ENCODE measurements around the gene DDAH1. TPM values are rescaled to one million over a fixed set of nuclear protein-coding genes. Genes with fewer than 3 reads are reported as not detected.

Gene DDAH1
- total and polyA plus RNA-seq, 2 of the 8 experiments (the other 6 are each of a cell fraction or from before 2014, with no cell fraction given), result 22.8 to 54.5 TPM

DNA sequence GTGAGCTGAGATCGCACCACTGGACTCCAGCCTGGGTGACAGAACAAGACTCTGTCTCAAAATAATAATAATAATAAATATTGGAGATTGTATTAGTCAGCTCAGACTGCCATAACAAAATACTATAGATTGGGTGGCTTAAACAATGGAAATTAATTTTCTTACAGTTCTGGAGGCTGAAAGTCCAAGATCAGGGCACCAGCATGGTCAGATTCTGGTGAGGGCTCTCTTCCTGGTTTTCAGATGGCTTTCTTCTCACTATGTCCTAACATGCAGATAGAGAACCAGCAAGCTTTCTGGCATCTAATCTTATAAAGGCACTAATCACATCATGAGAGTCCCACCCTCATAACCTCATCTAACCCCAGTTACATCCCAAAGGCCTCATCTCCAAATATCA is 23.2 kb upstream of the DDAH1 start:
- Histone ChIP-seq H3K9ac (replicated peaks in 1 of 4; ENCODE audit: extremely low read depth in 1 of 4, low read depth in 3 of 4, low read length in 3 of 4) (no peak overlapping the region), H3K4ac (replicated peaks; ENCODE audit: insufficient read length, low read depth, low read length) (no peak overlapping the region), H3K4me2 (ENCODE audit: insufficient read depth in 1 of 2, low read depth in 2 of 2, low read length in 2 of 2) (no peak overlapping the region), H3K4me3 (ENCODE audit: extremely low read depth in 1 of 4, insufficient read depth in 2 of 4, low read depth in 3 of 4, low read length in 4 of 4) (no peak overlapping the region), H2AK5ac (ENCODE audit: low read depth, low read length) (no peak overlapping the region), H4K91ac (replicated peaks; ENCODE audit: insufficient read length, low read length) (no peak overlapping the region), H4K20me1 (replicated peaks in 1 of 2; ENCODE audit: control insufficient read depth in 1 of 2, insufficient read depth in 2 of 2, low read length in 2 of 2) (no peaks in the 10 kb centered on the region), H3K23me2 (ENCODE audit: low read depth, low read length) (no peaks in the 10 kb centered on the region), H3K9me3 (ENCODE audit: insufficient read depth in 2 of 2, low read depth in 1 of 2, low read length in 1 of 2) (no peaks in the 10 kb centered on the region), H3K4me1 (replicated peaks in 1 of 4; ENCODE audit: control insufficient read depth in 3 of 4, insufficient read depth in 4 of 4, low read length in 3 of 4) (no peaks in the 10 kb centered on the region), H2BK12ac (ENCODE audit: low read depth, low read length) (no peak overlapping the region), H3K23ac (ENCODE audit: insufficient read length) (no peak overlapping the region), H3K18ac (ENCODE audit: extremely low read depth, low read length) (no peak overlapping the region), H2AFZ (ENCODE audit: low read length) (no peak overlapping the region), H2BK15ac (ENCODE audit: low read length) (no peak overlapping the region), H2BK5ac (ENCODE audit: low read depth, low read length) (no peak overlapping the region), H2BK120ac (replicated peaks; ENCODE audit: low read depth, low read length) (no peak overlapping the region), H3K14ac (ENCODE audit: insufficient read length) (no peak overlapping the region), H4K8ac (ENCODE audit: extremely low read depth, insufficient read depth, low read length) (no peak overlapping the region), H3K56ac (replicated peaks; ENCODE audit: insufficient read length, low read depth, low read length) (no peak overlapping the region), H3K79me1 (ENCODE audit: low read depth, low read length) (no peaks in the 10 kb centered on the region), H4K5ac (ENCODE audit: insufficient read length, low read depth, low read length) (no peak overlapping the region), H3K79me2 (ENCODE audit: control insufficient read depth in 1 of 2, insufficient read depth in 2 of 2, low read length in 2 of 2) (no peaks in the 10 kb centered on the region), H3K27me3 (replicated peaks in 1 of 4; ENCODE audit: control insufficient read depth in 3 of 4, extremely low read depth in 1 of 4, insufficient read depth in 3 of 4, low read length in 3 of 4) (no peaks in the 10 kb centered on the region), H3K36me3 (ENCODE audit: control insufficient read depth in 2 of 4, insufficient read depth in 4 of 4, low read length in 3 of 4) (no peaks in the 10 kb centered on the region), H3K27ac (ENCODE audit: low read depth, low read length) (no peak overlapping the region), H2BK20ac (ENCODE audit: low read length) (no peak overlapping the region)
- TF ChIP-seq ZNF274 (IDR thresholded peaks at IDR 0.05; ENCODE audit: borderline replicate concordance, extremely low read depth, low read length) (no peak), SP2 (IDR thresholded peaks at IDR 0.05; ENCODE audit: low read length) (no peak), ASH2L (IDR thresholded peaks at IDR 0.05; ENCODE audit: low read length) (no peak), TAF1 (IDR thresholded peaks at IDR 0.05; ENCODE audit: low read depth, low read length) (no peak), SUZ12 (IDR thresholded peaks at IDR 0.05; ENCODE audit: low read length) (no peak), BRCA1 (IDR thresholded peaks at IDR 0.05; ENCODE audit: low read depth, low read length) (no peak), TBP (IDR thresholded peaks at IDR 0.05; ENCODE audit: low read depth, low read length) (no peak), TEAD4 (IDR thresholded peaks at IDR 0.05; ENCODE audit: low read depth, low read length) (no peak), SAP30 (IDR thresholded peaks at IDR 0.05; ENCODE audit: insufficient read depth, insufficient replicate concordance, low read length) (no peak), SP4 (IDR thresholded peaks at IDR 0.05; ENCODE audit: low read length) (no peak), BCL11A (IDR thresholded peaks at IDR 0.05; ENCODE audit: low read depth in 2 of 2, low read length in 2 of 2) (no peak), NANOG (IDR thresholded peaks at IDR 0.05; ENCODE audit: insufficient read depth, low read depth, low read length, poor library complexity, severe bottlenecking) (no peak)
- DNase-seq (ENCODE audit: low read depth in 1 of 2, low spot score in 2 of 2) (no peak), FAIRE-seq (no peak)
- CTCF ChIA-PET (ENCODE audit: partially characterized antibody), result interaction anchor here (1.2 to 1.5 kb wide), 2 partner anchors 12 to 16 kb away, joined by 3 read pairs; no protein-coding TSS in a partner anchor
- POLR2A ChIA-PET (ENCODE audit: partially characterized antibody), result no interaction called here
- WGBS, 2 experiments (ENCODE audit: extremely low coverage in 1 of 2, insufficient coverage in 1 of 2, insufficient read length in 1 of 2, insufficient replicate concordance in 2 of 2, low coverage in 1 of 2, low lambda C conversion rate in 2 of 2, missing lambda C conversion rate in 1 of 2), result 100% methylated on average over 1 of the region's 1 CpG; no CpG with 5 or more reads in 1 of the 2 experiments
